OCI-LY3 (cell line): ENCODE results near the gene SNX10.

Experiments used
- CTCF ChIP-seq: fragments of 200-600, 300-600 bp; sonication (generic); IDR thresholded peaks from 2 replicates; pipeline ENCODE4 v1.5.1; 2014; ENCODE audit warnings: antibody characterized with exemption, low read length, low read depth
- EZH2phosphoT487 ChIP-seq: fragments of 200-600 bp; shearing (Covaris generic); IDR thresholded peaks from 2 replicates; pipeline ENCODE4 v1.6.1; 2018; ENCODE audit warnings: antibody characterized with exemption, mixed run types, low read depth

- TF ChIP-seq CTCF = no peak
- TF ChIP-seq EZH2phosphoT487 = no peak
Observed at GRCh38 chr7:26307791-26308190, 16.1 kb downstream of the SNX10 start.
